Right atrium auricular region (tissue), 2 donors: Measurements from ENCODE around the gene PDZD2. TPM values are rescaled to one million over a fixed set of nuclear protein-coding genes. Genes with fewer than 3 reads are reported as not detected.

Source experiments
- DNase-seq: peaks from one replicate; pipeline ENCODE4 v3.0.0-alpha.2; 2019; ENCODE audit warnings: low spot score
- H3K27ac ChIP-seq, 2 donors: fragments of 200-600 bp; sonication (generic); 1 replicate in 1 of 2; 2 replicates in 1 of 2; pipeline ENCODE4 v1.5.1; 2016 to 2019
- H3K27me3 ChIP-seq, 2 donors: fragments of 200-600 bp; sonication (generic); one replicate each; pipeline versions ENCODE4 v1.5.1 to v1.6.0; 2017 to 2019
- H3K36me3 ChIP-seq: fragments of 200-600 bp; sonication (generic); one replicate; pipeline ENCODE4 v1.5.1; 2016
- H3K4me1 ChIP-seq, 2 donors: fragments of 200-600 bp; sonication (generic); one replicate each; pipeline versions ENCODE4 v1.5.1 to v1.6.0; 2017 to 2019
- H3K4me3 ChIP-seq, 2 donors: fragments of 200-600 bp; sonication (generic); 1 replicate in 1 of 2; 2 replicates in 1 of 2; pipeline ENCODE4 v1.5.1; 2017 to 2019; ENCODE audit warnings: mild to moderate bottlenecking in 1 of 2, moderate library complexity in 1 of 2
- H3K9me3 ChIP-seq, 2 donors: fragments of 200-600 bp; sonication (generic); one replicate each; pipeline ENCODE4 v1.5.1; 2019
- total RNA-seq, 2 donors: library from RNA; depleted of rRNA; stranded (reverse); fragments of >200 nt; gene quantifications; one replicate each; pipeline ENCODE4 v1.1.0, GENCODE V29; 2016
- TF ChIP-seq, protein P1 (sequence below), 2 donors: fragments of 200-600 bp; sonication (generic); IDR thresholded peaks; one replicate each; pipeline ENCODE4 v1.5.1; 2019; ENCODE audit warnings: antibody characterized with exemption in 2 of 2

Gene PDZD2
- total RNA-seq, 2 donors from 2014 or later, result 79.5 to 86.4 TPM

DNA sequence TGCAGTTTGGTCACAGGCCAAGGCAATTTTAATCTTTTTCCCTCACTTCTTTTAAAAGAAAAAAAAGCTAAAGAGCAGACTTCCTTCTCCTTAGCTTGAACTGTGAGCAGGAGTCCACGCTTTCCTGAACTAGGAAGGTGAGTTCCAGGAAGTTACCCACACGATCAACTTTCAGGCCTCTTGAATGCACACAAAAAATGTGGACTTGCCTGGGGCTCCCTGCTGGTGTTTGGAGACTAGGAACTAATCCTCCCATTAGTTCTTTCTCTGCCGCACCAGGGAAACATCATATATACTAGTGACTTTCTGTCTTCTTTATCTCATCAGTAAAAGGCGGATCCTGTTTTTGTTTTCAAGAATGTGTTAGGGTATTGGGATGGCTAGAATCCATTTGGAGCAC, 295.2 kb downstream of the PDZD2 start:
- DNase-seq, result no peak
- TF ChIP-seq, protein P1, sequence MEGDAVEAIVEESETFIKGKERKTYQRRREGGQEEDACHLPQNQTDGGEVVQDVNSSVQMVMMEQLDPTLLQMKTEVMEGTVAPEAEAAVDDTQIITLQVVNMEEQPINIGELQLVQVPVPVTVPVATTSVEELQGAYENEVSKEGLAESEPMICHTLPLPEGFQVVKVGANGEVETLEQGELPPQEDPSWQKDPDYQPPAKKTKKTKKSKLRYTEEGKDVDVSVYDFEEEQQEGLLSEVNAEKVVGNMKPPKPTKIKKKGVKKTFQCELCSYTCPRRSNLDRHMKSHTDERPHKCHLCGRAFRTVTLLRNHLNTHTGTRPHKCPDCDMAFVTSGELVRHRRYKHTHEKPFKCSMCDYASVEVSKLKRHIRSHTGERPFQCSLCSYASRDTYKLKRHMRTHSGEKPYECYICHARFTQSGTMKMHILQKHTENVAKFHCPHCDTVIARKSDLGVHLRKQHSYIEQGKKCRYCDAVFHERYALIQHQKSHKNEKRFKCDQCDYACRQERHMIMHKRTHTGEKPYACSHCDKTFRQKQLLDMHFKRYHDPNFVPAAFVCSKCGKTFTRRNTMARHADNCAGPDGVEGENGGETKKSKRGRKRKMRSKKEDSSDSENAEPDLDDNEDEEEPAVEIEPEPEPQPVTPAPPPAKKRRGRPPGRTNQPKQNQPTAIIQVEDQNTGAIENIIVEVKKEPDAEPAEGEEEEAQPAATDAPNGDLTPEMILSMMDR (IDR thresholded peaks at IDR 0.05), result no peak
- H3K9me3 ChIP-seq, result no peaks in the 10 kb centered on the region
- H3K4me1 ChIP-seq, result peaks cover 0 to 26% of the 10 kb centered on the region in 2 donors
- no peaks in the 10 kb centered on the region for H3K36me3 ChIP-seq
- H3K4me3 ChIP-seq, result no peak overlapping the region
- no peaks in the 10 kb centered on the region for H3K27me3 ChIP-seq
- no peak overlapping the region for H3K27ac ChIP-seq

- Histone ChIP-seq H3K27ac (no peak overlapping the region), H3K36me3 (no peaks in the 10 kb centered on the region), H3K27me3 (no peaks in the 10 kb centered on the region), H3K4me1 (peaks cover 0 to 19% of the 10 kb centered on the region in 2 donors), H3K4me3 (no peak overlapping the region), H3K9me3 (no peaks in the 10 kb centered on the region)
- DNase-seq, result no peak
- TF ChIP-seq, protein P1 (IDR thresholded peaks at IDR 0.05), result no peak
These were observed 296.8 kb downstream of the PDZD2 start for GRCh38 chr5:31935496-31936369.

DNA sequence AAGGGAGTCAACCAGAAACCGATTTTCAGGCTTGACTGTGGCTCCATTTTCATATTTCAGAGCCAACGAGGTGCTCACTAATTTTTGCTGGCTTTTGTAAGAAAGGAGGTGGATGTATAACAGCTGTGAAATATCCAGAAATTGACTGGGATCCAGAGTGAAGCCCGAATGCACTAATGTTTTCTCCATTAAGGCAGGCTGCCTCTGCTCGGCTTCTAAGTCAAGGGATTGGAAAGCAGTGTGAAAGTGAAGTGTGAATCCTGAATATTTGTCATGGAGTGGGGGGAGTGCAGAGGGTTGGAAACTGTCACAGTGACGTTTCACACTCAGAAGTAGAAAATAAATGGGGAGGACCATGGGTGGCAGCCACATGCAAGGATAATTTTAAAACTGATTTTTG, 297.8 kb downstream of the PDZD2 start:
- Histone ChIP-seq H3K27ac (no peak overlapping the region), H3K4me1 (peaks cover 0 to 22% of the 10 kb centered on the region in 2 donors), H3K9me3 (no peaks in the 10 kb centered on the region), H3K4me3 (no peak overlapping the region), H3K36me3 (no peaks in the 10 kb centered on the region), H3K27me3 (no peaks in the 10 kb centered on the region)
- DNase-seq, result no peak
- TF ChIP-seq, protein P1 (IDR thresholded peaks at IDR 0.05), result no peak

- TF ChIP-seq, protein P1 (IDR thresholded peaks at IDR 0.05), result no peak
- Histone ChIP-seq H3K36me3 (no peaks in the 10 kb centered on the region), H3K4me1 (peaks cover 0 to 22% of the 10 kb centered on the region in 2 donors), H3K27me3 (no peaks in the 10 kb centered on the region), H3K27ac (no peak overlapping the region), H3K9me3 (no peaks in the 10 kb centered on the region), H3K4me3 (no peak overlapping the region)
- DNase-seq, result no peak
These were observed 298.3 kb downstream of the PDZD2 start for GRCh38 chr5:31937226-31937625.

DNA sequence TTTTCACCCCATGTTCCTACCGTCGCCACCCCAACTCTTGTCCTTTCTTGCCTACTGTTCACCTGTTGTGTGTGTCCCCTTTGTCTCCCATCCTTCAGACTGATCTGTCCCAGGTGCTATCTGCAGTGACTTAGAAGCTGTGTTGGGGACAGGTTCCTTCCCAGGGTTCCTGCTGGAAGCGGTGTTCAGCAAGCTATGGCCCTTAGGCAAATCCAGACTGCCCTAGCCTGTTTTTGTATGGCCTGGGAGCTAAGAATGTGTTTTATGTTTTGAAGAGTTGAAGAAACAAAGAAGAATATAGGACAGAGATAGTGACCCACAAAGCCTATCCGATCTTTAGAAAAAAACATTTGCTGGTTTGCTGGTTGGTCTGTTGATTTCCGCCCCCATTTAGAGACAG, 298.8 kb downstream of the PDZD2 start:
- peaks cover 0 to 22% of the 10 kb centered on the region in 2 donors for H3K4me1 ChIP-seq
- H3K27me3 ChIP-seq, result no peaks in the 10 kb centered on the region
- H3K36me3 ChIP-seq, result no peaks in the 10 kb centered on the region
- DNase-seq, result no peak
- TF ChIP-seq, protein P1 (IDR thresholded peaks at IDR 0.05), result no peak
- H3K27ac ChIP-seq, result no peak overlapping the region
- H3K9me3 ChIP-seq, result no peaks in the 10 kb centered on the region
- no peak overlapping the region for H3K4me3 ChIP-seq
